Bronchial epithelial cell (primary cell): ENCODE data around the gene OR5K2. TPM values are rescaled to one million over a fixed set of nuclear protein-coding genes. Genes with fewer than 3 reads are reported as not detected.

Experiments
- DNase-seq: peaks from one replicate; pipeline ENCODE4 v3.0.0-alpha.2; 2010; ENCODE audit warnings: low read depth
- FAIRE-seq: peaks from 2 replicates; lab custom pipeline; 2011; peaks lifted over from hg19 to GRCh38; lab: Jason Lieb, UNC
- H3K27me3 ChIP-seq: 2 replicates; pipeline ENCODE4 v1.5.1; 2011; ENCODE audit warnings: low read length; ENCODE audit not compliant: control insufficient read depth, insufficient read depth
- H3K36me3 ChIP-seq: 2 replicates; pipeline ENCODE4 v1.5.1; 2011; ENCODE audit warnings: low read length; ENCODE audit not compliant: control insufficient read depth, insufficient read depth
- H3K4me3 ChIP-seq: 2 replicates; pipeline ENCODE4 v1.5.1; 2011; ENCODE audit warnings: mild to moderate bottlenecking, low read depth, low read length, control low read depth
- total RNA-seq: library from RNA; depleted of rRNA; stranded (reverse); fragments of >200 nt; gene quantifications from 2 replicates; pipeline ENCODE4 v1.2.1, GENCODE V29; 2014
- TF ChIP-seq, protein P1 (sequence below): IDR thresholded peaks from 2 replicates; pipeline ENCODE4 v1.5.1; 2011; ENCODE audit warnings: mild to moderate bottlenecking, moderate library complexity, low read length, control low read depth, inconsistent platforms; ENCODE audit not compliant: insufficient read depth, severe bottlenecking

The OR5K2 gene
- total RNA-seq, 1 donor from 2014 or later: not detected

DNA sequence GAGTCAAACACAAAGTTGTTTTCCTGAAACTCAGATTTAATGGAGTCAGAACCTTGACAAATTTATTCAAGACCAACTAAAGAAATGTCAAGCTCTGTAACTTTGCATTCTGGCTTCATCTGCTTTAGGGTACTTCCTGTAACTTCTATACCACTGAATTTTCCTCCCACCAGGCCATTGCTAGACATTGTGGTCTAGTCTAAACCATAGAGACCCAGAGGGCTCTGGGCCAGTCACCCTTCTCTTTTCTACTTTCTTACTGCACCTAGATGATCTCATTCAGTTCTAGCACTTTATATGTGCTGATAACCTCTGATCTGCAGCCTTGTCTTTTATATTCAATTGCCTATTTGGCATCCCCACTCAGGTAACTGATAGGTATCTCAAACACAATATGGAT lies 37.3 kb upstream of the OR5K2 start:
- no peak for DNase-seq
- no peaks in the 10 kb centered on the region for H3K27me3 ChIP-seq
- no peak overlapping the region for H3K4me3 ChIP-seq
- no peaks in the 10 kb centered on the region for H3K36me3 ChIP-seq
- TF ChIP-seq, protein P1, sequence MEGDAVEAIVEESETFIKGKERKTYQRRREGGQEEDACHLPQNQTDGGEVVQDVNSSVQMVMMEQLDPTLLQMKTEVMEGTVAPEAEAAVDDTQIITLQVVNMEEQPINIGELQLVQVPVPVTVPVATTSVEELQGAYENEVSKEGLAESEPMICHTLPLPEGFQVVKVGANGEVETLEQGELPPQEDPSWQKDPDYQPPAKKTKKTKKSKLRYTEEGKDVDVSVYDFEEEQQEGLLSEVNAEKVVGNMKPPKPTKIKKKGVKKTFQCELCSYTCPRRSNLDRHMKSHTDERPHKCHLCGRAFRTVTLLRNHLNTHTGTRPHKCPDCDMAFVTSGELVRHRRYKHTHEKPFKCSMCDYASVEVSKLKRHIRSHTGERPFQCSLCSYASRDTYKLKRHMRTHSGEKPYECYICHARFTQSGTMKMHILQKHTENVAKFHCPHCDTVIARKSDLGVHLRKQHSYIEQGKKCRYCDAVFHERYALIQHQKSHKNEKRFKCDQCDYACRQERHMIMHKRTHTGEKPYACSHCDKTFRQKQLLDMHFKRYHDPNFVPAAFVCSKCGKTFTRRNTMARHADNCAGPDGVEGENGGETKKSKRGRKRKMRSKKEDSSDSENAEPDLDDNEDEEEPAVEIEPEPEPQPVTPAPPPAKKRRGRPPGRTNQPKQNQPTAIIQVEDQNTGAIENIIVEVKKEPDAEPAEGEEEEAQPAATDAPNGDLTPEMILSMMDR: no peak
- FAIRE-seq: no peak

DNA sequence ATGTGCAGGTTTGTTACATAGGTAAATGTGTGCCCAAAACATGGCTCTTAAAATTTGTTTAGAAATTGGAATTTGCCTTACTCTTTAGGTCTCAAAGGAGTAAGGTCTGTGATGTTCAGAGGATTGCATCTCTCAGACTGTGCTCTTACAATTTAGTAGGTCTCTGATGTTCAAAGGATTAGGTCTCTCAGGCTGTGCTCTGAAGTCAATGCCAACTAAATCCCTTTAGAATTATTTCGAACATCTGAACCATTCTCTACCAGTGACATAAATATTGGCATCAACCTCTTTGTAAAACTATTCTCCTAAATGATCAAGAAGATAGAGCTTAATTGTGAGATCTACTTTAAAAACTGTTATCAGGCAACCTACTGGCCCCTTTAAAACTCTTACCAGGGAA lies 34.6 kb upstream of the OR5K2 start, which contains the start of gene OR5K1:
Gene OR5K1, plus strand, starts transcription at position 301 of the 400 bp plus-strand sequence. CDS start 6,376 bp downstream, outside the sequence.
- TF ChIP-seq, protein P1: no peak
- Histone ChIP-seq H3K27me3 (no peaks in the 10 kb centered on the region), H3K36me3 (no peaks in the 10 kb centered on the region), H3K4me3 (no peak within 1 kb of the TSS)
- DNase-seq (no peak), FAIRE-seq (no peak)

DNA sequence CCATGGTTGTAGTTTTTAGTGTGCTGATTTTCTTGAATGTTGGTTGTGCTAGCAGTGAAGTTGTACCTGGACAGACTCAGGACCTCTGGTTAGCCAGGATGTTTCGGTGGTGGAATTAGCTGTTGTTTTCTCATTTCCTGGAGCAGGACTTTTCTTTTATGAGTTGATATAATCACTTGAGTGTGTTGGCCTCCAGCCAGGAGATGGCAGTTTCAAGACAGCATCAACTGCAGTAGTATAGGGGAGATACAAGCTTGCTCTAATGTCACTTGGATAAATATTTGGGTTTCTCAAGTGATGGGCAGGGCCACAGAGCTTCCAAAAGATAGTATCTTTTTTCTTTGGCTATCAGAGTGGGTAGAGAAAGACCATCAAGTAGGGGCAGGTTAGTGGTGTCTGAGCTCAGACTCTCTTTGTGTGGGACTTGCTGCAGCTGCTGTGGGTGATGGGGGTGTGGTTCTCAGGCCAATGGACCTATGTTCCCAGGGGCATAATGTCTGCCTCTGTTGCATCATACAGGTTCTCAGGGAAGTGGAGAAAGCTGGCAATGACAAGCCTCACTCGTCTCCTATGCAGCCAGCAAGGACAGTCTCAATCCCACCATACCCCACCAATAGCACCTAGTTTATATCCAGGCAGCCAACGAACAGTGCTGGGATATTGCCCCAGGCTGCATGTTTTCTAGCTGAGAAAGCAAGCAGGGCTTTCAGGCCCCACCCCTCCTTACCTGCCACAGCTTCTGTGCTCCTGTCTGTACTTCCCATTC lies 14.6 kb upstream of the OR5K2 start:
- no peak overlapping the region for H3K4me3 ChIP-seq
- no peaks in the 10 kb centered on the region for H3K36me3 ChIP-seq
- TF ChIP-seq, protein P1: no peak
- FAIRE-seq (peak; percentile 32), DNase-seq (peak; percentile 81)
- no peaks in the 10 kb centered on the region for H3K27me3 ChIP-seq

DNA sequence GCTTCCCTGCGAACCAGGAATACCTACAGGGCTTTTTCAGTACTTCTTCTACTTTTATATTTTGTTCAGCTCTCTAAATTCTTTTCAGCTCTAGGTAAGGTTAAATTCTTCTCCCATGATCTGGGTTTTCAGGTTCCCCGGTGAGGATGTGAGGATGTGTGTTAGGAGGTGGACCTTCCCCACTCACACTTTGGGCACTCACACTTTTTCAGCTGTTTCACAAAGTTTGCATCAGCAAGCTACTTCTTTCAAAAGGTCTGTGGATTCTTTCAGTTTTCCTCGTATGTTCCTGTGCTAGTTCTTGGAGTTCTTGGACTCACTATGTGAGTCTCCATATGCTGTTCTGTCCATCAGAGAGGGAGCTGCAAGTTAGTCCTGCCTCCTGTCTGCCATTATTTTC lies 13.9 kb upstream of the OR5K2 start:
- no peak for FAIRE-seq
- Histone ChIP-seq H3K27me3 (no peaks in the 10 kb centered on the region), H3K36me3 (no peaks in the 10 kb centered on the region), H3K4me3 (no peak overlapping the region)
- TF ChIP-seq, protein P1: no peak
- DNase-seq: no peak

DNA sequence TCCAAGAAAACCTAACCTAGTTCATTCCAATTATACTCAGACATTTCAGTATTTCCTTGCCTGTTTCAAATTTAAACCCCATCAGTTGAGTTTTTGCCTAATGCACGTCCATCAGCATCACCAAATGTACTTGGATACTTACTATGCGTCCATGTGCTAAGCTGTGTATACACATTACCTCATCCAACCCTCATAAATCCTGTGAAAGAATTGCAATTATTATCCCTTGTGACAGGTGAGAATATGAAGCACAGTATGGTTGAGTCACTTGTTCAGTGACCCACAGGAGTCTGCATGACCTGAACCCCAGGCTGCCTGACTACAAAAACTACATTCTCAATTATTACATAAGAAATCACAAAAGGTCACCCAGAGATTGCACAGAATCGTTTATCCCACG lies 2.5 kb downstream of the OR5K2 start:
- FAIRE-seq (no peak), DNase-seq (peak; percentile 20)
- H3K36me3 ChIP-seq: no peaks in the 10 kb centered on the region
- H3K27me3 ChIP-seq: no peaks in the 10 kb centered on the region
- TF ChIP-seq, protein P1: no peak
- H3K4me3 ChIP-seq: no peak overlapping the region
